ENCODE measurements around the gene LMF1.

The LMF1 gene

DNA sequence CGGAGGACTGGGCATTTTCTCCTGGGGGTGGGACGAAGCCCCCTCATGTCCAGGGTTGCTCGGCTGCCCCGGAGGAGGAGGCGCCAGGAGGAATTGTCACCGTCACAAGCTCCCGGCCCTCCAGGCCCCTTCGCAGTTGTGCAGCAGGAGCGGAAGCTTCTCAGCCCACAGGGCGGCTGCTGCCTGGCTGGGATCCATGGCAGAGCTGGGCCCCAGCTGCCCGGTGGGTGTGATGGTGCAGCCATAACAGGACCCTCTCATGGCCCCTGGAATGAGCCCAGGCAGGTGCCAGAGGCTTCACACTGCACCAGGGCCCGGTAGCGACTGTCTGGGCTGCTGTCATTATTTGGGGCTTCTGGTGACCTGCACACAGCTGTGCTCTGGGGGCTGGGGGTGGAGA is 115.3 kb downstream of the LMF1 start:
- TF ChIP-seq, protein P1, sequence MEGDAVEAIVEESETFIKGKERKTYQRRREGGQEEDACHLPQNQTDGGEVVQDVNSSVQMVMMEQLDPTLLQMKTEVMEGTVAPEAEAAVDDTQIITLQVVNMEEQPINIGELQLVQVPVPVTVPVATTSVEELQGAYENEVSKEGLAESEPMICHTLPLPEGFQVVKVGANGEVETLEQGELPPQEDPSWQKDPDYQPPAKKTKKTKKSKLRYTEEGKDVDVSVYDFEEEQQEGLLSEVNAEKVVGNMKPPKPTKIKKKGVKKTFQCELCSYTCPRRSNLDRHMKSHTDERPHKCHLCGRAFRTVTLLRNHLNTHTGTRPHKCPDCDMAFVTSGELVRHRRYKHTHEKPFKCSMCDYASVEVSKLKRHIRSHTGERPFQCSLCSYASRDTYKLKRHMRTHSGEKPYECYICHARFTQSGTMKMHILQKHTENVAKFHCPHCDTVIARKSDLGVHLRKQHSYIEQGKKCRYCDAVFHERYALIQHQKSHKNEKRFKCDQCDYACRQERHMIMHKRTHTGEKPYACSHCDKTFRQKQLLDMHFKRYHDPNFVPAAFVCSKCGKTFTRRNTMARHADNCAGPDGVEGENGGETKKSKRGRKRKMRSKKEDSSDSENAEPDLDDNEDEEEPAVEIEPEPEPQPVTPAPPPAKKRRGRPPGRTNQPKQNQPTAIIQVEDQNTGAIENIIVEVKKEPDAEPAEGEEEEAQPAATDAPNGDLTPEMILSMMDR (IDR thresholded peaks at IDR 0.05) = no peak

DNA sequence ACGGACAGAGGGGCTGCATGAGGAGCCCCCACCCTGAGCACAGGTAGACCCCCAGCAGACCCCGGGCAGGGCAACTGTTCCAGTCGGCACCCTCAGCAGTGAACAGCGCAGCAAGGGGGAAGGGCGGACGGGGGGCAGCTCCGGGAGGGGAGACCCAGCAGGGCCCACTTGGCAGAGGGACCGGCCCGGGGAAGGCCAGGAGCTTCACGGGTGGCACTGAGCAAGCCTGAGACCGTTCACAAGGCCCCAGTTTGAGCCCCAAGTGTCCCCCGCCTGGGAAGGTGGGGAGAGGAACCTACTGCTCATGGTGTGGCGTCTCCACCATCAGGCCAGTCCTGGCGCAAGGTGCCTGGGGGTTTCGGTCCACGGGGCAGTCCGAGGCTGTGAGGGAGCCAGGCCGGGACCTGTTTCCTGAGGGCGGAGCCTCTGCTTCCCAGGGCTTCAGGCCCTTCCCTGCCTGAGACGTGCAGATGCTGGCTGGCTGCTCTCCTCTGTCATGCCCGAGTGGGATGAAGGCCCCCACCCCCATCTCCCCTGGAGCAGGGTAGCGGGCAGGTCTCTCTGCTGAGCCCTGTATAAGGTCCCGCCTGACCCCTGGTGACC is 115.9 kb downstream of the LMF1 start:
- TF ChIP-seq, protein P1 (IDR thresholded peaks at IDR 0.05) = no peak

DNA sequence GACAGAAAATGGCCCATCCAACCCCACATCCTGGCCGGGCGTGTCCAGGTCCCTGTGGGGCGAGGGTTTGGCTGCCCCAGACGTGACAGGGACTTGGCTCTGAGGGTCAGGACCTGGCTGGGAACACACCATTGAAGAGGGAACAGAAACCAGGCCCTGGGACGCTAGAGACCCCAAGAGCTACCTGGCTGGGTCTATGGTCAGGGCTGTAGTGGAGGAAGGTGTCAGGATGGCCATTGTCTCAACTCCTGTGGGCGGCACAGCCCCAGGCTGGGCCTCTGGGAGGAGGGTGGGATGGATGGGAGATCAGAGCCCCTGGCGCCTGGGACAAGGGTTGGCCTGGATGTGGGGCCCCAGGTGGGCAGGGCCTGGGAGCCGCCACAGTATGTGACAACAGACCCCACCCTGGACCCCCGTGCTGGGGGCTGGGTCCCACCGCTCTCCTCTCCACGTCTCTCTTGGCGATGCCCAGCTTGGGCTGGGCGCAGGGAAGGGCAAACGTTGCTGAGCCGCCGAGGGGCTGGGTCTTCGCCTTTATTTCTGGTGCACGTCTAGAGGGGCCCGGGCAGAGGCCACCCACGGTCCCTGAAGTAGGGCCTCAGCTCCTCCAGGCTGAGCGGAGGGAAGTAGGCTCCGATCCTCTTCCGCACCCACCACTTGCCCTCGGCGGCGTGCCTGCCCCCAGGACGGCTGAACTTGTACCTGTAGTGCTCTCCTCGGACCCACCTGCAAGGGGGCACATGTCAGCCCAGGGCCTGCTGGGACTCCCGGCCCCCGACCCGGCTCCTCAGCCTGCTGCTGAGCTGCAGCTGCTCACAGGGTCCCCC is 116.6 kb downstream of the LMF1 start:
- TF ChIP-seq, protein P1 (IDR thresholded peaks at IDR 0.05) = no peak

- TF ChIP-seq, protein P1 (IDR thresholded peaks at IDR 0.05) = no peak
Observed at GRCh38 chr16:853306-853705, 117.5 kb downstream of the LMF1 start.

DNA sequence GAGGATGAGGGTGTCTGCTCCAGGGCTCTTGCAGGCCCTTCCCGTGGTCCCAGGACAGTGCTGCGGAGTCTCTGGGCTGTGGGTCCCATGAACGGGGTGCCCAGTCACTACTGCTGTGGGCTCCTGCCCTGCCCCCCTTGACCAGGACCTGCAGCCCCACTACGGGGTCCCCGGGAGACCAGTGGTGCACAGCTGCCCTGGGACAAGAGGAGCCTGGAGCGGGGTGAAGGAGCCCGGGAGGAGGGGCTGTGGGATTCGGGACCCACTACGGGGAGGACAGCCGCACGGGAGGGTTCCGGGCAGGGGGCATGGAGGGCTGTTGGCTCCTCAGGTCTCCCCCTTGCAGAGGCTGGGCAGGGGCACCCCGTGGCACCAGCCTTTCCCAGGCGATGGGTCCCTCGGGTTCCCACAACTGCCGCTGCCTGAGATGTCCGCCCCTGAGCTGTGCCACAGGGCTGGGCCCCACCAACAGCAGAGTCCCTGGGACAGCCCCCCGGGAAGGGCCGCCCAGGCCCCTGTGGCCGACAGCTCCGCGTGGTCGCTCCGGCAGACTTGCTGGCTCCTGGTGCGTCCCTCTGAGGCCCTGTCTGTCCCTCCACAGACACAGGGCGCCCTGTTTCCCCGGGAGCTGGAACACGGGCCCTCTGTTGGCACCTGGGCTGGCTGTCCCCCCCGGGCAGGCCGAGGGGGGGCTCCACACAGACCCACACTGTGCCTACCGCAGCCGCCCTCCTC is 118.2 kb downstream of the LMF1 start:
- TF ChIP-seq, protein P1 (IDR thresholded peaks at IDR 0.05) = no peak

DNA sequence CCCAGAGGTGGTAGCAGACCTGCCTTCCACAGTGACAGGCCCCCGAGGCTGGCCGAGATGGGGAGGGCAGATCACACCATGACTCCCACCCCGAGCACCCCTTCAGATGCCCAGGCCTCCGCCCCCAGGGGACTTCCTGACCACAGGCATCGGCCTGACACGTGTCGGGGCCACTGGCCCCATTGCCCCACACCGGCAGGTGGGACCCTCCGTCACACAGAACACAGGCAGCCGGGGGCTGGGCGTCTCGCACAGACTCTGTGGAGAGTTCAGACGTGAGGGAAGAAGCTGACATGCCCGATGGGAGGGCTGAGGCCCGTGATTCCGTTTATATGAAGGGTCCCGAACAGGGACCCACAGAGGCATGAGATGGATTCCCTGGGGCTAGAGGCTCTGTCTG is 118.9 kb downstream of the LMF1 start:
- TF ChIP-seq, protein P1 (IDR thresholded peaks at IDR 0.05) = no peak

- TF ChIP-seq, protein P1 (IDR thresholded peaks at IDR 0.05) = no peak
Observed at GRCh38 chr16:851209-851810, 119.5 kb downstream of the LMF1 start.

All from LNCAP (cell line).